A673 (cell line): ENCODE data around the gene IFI44.

Source experiments
- EZH2 ChIP-seq: fragments of 200-600 bp; sonication (generic); IDR thresholded peaks from 2 replicates; pipeline ENCODE4 v1.6.1; 2017; ENCODE audit warnings: borderline replicate concordance, low read depth, mild to moderate bottlenecking, mixed read lengths, antibody characterized with exemption, low read length; ENCODE audit not compliant: poor library complexity, severe bottlenecking
- TF ChIP-seq, protein P1 (sequence below): fragments of 300-800, 200-600 bp; sonication (generic); conservative IDR thresholded peaks from 2 replicates; pipeline ENCODE4 v1.5.1; 2017; ENCODE audit warnings: low read depth, mild to moderate bottlenecking, antibody characterized with exemption, low read length, moderate library complexity, mixed read lengths

DNA sequence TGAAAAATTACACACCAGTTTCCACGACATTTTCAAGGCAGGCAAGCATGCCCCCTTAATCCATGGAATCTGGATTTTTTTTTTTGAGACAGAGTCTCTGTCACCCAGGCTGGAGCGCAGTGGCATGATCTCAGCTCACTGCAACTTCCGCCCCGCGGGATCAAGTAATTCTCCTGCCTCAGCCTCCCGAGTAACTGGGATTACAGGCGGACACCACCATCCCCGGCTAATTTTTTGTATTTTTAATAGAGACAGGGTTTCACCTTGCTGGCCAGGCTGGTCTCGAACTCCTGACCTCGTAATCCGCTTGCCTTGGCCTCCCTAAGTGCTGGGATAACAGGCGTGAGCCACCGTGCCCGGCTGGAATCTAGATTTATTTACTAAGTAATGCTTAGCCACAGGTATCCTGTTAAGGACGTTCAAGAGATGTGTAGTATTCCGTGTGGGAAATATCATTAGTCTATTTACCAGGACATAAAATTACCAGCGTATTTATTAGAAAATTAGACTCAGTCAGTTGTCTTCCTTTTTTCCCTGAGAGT, 2.5 kb downstream of the IFI44 start:
- TF ChIP-seq, protein P1, sequence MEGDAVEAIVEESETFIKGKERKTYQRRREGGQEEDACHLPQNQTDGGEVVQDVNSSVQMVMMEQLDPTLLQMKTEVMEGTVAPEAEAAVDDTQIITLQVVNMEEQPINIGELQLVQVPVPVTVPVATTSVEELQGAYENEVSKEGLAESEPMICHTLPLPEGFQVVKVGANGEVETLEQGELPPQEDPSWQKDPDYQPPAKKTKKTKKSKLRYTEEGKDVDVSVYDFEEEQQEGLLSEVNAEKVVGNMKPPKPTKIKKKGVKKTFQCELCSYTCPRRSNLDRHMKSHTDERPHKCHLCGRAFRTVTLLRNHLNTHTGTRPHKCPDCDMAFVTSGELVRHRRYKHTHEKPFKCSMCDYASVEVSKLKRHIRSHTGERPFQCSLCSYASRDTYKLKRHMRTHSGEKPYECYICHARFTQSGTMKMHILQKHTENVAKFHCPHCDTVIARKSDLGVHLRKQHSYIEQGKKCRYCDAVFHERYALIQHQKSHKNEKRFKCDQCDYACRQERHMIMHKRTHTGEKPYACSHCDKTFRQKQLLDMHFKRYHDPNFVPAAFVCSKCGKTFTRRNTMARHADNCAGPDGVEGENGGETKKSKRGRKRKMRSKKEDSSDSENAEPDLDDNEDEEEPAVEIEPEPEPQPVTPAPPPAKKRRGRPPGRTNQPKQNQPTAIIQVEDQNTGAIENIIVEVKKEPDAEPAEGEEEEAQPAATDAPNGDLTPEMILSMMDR: no peak
- TF ChIP-seq EZH2: no peak
